HL-60 (cell line): ENCODE measurements around the gene ADAMTSL4.

Experiments
- CTCF ChIP-seq: IDR thresholded peaks from one replicate; pipeline ENCODE4 v1.5.1; 2011; ENCODE audit warnings: low read length, control low read depth, inconsistent platforms; ENCODE audit not compliant: insufficient read depth
- GABPA ChIP-seq: IDR thresholded peaks from 2 replicates; pipeline ENCODE4 v1.6.1; 2012; ENCODE audit warnings: low read depth
- POLR2AphosphoS5 ChIP-seq: IDR thresholded peaks from 2 replicates; pipeline ENCODE4 v1.6.1; 2012; ENCODE audit warnings: low read depth
- REST ChIP-seq: IDR thresholded peaks from 2 replicates; pipeline ENCODE4 v1.6.1; 2012; ENCODE audit warnings: low read depth; ENCODE audit not compliant: insufficient replicate concordance
- SPI1 ChIP-seq: IDR thresholded peaks from 2 replicates; pipeline ENCODE4 v1.6.1; 2012; ENCODE audit warnings: low read depth, mild to moderate bottlenecking, borderline replicate concordance

- TF ChIP-seq CTCF (no peak), POLR2AphosphoS5 (no peak), GABPA (no peak), SPI1 (no peak), REST (no peak)
Measured at GRCh38 chr1:150606463-150607142, 57.4 kb downstream of the ADAMTSL4 start.
